NCI-H2227 treated with DMSO at 0.1 percent for 48 hours (cell line): Measurements from ENCODE around the gene TAP2.

Experiments used
- DNase-seq: peaks from one replicate; lab custom pipeline; 2025; lab: John Stamatoyannopoulos, UW

The TAP2 gene

DNA sequence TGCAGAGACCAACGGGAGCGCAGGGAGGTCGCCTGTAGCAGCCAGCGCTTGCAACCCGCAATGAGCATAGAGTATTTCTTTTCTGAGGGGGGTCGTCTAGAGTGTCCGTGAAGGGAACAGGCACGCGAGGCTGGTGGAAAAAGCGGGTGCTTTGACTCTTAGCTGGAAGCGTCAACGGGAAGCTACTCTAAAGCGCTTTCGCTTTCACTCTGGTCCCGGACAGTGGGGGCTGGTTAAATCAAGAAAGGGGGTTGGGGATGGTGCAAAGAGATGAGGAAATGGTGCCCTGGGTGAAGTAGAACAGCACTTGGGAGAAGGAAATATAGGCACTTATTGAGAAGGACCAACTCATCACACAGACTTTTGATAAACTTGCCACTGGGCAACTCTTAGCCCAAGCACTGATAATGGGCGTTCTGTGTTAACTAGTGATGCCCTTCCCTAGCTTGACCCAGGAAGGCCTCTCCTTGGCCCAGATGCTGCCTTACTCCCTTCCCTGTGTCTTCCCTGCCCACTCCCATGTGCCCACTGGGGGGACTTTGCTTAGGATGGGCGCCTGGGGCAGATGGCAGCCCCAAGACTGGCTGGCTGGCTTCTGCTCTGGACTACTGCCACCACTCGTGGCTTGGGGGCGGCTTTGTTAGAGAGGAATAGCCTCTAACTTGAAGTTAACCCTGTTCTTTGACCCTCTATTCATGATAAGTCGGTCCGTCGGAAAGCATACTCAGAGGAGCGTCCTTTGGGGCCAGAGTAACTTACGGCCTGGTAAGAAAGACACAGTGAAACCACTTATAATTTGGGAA is 16.0 kb upstream of the TAP2 start:
- DNase-seq, result no peak

DNA sequence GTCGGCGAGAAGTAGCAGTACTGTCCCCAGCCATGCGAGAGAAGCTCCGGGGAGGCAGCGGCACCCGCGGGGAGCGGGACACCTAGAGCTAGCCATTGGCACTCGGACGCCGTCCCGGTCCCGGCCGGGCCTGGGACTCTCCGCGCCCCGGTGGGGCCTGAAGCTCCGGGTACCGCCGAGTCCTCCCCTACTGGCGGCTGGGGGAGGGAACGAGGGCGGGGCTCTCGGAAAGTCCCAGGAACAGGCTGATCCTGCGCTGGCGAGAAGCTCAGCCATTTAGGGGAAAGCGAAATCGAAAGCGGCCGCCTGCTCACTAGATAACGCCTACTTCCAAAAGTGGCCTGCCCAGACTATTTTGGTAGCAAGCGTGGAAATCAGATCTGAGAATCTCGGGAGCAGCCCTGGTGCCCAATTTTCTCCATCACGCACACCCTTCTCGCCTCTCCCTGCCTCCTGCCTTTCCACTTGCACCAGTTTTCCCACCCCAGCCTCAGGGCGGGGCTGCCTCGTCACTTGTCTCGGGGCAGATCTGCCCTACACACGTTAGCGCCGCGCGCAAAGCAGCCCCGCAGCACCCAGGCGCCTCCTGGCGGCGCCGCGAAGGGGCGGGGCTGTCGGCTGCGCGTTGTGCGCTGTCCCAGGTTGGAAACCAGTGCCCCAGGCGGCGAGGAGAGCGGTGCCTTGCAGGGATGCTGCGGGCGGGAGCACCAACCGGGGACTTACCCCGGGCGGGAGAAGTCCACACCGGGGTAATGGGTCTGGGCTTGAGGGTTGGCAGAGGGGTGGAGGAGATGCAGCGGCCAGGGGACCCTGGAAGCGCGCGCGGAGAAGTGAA is 15.2 kb upstream of the TAP2 start, which contains the start of the genes PSMB9 and TAP1:
TSS of gene PSMB9 (plus strand) at position 652 of the 835 bp plus-strand sequence. CDS start at position 690, 38 bp downstream.
TSS of gene TAP1 (minus strand) at position 164 of the 835 bp plus-strand sequence. CDS start at position 96, 68 bp downstream.
- peak; percentile 83 for DNase-seq

DNA sequence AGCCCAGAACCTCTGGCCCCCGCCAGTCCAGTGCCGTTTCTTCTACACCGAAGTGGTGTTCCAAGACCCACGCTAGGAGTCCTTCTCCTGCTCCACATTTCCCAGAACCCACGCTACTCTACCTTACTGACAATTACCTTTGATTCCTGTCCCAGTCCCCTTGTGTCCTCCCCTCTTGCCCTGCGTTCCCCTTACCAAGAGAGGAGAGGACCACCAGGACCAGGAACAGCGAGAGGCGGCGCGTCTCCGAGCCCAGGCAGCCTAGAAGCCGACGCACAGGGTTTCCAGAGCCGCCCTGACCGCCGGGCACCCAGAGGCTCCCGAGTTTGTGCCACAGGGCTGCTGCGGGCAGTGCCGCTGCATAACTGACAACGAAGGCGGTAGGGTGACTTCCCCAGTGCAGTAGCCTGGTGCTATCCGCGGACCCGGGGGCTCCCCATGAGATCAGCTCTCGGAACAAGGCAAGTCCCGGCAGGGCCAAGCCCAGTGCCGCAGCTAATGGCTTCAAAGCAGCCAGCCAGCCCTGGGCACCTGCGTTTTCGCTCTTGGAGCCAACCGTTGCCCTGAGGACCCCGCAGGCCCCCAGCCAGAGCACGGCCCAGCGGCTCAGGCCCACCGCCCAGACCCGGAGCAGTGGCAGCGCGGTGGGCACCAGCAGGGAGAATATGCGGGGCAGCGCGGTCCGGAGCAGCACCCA is 14.5 kb upstream of the TAP2 start:
- no peak for DNase-seq

DNA sequence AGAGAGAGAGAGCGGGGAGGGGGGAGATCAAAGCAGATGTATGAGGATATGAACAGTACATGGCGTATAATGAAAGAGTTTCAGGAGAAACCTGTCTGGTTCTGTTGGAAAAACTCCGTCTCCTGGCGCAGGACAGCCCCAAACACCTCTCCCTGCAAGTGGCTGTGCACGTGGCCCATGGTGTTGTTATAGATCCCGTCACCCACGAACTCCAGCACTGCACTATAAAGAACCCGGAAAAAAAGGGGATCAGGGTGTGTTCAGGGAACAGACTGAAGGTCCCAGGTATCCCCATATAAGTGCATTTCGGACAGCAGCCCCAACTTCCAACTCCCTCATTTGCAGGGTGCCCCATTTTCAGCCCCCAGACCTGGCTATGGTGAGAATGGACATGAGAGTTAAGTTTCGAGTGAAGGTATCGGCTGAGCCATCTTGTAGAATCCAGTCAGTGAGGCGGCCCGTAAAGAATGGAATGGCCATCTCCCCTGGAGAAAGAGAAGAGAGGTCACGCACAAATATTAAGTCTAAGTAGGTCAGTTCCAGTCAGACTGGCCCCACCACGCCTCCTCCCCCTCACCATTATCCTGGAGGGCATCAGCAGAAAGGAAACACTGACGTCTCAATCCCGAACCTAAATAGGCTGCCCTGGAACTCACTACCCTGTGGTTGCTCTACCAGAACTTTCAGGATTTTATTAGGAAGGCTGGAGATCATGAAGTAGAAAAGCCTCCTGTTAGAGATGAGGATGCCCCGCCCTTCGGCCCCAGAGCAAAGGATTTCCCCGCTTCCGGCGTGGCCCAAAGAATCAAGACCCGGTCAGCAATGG is 13.7 kb upstream of the TAP2 start:
- DNase-seq, result no peak

DNA sequence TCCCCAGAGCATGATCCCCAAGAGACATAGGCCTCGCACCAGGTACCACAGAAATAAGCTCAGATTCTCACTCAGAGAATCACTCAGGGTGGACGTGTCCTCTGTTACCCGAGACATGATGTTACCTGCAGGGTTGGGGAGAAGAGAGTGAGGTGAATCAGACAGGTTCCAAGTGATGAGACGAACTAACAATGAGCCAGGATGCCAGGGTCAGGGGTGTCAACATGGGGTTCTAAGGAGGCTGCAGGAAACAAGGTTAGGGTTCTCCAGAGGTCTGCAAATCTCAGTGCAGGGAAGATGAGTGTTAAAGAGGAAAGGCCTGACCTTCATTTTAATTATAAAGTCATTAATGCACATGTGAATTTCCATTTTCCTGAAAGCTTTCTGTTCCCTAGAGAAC is 12.5 kb upstream of the TAP2 start:
- DNase-seq, result no peak

DNA sequence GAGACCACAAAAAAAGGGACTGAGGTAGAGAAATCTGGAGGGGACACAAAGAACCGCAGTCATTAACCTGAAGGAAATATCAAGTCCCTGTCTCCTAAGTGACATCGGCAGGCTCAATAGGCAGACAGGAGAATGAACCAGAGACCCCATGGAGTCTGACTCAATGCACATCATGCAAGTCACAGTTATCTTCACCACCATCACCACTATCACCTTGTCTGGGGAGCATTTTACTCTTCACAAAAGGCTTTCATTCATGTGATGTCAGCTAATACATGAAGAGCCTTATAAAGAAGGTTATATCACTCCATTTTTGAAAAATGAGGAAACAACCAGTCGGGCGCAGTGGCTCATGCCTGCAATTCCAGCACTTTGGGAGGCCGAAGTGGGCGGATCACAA is 10.6 kb upstream of the TAP2 start:
- no peak for DNase-seq

DNA sequence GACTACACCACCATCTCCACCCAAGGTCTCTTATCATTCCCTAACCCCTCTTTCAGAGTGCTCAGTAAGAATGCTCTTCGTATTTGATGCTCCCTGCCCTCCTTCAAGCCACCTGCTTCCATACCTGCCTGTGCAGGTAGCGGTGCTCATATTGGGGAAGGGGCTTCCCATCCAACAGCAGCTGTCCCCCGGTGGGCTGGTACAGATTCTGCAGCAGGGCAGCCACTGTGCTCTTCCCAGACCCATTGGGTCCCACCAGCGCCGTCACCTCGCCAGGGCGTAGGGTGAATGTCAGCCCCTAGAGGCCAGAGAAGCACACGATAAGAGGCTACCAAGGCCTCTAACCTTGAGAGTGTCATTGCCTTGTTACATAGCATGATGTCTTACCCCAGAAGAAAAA is 9.3 kb upstream of the TAP2 start:
- DNase-seq, result no peak

DNA sequence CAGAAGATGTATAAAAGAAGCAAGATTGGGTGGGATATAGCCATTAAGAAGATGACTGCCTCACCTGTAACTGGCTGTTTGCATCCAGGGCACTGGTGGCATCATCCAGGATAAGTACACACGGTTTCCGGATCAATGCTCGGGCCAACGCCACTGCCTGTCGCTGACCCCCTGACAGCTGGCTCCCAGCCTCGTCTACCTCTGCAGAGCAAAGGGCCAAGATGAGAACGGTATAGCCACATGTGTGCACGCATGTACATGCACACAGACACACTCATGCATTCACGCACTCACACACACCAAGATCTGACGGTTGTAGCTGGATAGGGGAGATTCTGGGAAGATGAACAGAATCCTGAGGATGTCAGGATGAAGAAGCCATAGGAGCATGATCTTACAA is 8.5 kb upstream of the TAP2 start:
- DNase-seq, result no peak

DNA sequence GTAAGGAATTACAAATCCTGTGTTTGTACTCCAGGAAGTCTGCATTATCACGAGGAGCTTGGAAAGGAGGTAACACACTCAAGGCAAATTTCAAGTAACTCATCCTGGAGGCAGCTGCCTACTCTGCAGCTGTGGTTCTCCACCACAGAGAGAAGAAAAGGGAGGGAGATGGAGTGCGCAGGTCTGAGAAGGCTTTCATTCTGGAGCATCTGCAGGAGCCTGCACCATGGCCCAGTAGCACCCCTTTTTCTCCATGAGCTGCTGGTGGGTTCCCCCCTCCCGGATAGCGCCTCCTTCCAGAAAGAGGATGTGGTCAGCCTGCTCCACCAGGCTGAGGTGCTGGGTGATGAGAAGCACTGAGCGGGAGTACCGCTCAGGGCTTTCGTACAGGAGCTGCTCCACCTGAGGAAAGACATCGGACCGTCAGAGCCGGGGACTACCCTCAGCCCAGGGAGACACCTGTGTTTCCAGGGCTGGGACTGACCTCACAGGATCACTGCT is 6.9 kb upstream of the TAP2 start:
- DNase-seq, result no peak

DNA sequence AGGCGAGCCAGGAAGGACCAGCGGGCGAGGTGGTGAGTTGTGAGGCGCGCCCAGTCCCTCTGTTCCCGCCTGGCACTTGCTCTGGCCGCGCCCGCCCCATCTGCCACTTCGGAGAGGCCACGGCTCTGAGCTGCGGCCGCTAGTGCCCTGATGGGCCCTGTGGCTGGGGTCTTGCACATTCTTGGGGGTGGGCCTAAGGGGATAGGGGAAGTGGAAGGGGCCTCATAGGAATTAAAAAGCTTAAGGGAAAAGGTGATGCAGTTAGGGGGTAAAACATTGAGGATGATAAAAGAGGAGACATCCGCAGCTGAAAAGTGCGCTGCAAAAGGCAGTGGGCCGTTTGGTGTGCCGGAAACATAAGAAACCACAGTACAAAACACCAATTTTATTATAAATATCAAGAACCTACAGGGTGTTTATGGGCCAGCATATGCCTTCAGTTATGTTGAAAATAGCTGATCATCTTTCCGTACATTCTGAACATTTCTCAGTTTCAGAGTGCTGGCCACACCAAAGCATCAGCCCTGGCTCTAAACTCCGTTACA is 6.4 kb upstream of the TAP2 start:
- DNase-seq, result no peak

DNA sequence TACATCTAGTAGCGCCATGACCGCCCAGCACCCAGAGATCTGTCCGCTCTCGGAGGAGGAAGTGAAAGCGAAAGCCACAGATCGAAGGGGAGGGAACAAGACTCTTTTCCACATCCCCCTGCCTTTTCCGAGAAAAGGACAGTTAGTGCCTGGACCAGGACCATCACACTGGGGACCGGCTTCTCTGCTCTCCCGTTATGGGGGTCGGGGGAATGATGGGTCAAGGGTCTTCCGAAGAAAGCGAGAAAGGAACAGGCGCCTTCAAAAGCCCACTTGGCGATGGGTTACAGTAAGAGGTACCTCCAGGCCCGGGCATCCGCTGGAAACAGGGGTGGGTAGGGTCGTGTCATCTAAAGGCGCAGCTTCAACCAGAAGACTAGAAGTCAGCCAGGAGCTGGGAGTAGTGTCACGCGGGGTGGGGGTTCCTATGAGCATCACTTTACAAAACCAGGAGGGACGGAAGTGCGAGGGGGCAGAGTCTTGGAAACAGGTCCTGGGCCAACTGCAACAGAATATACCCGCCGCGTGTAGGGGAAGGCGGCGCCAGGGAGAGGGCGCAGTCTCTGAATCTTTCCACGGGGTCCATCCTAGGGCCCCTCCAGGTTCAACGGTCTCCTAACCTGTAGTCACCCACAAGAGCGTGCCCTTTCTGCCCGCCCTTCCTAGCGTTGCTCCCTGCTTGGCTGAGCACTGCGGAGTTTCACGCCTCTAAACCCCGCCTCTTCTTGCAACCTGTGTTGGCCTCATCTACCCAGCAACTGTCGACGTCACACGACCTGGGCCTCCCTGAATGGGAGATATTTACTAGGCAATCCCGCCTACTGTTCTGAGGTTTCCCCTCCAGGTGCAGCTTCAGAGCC is 5.7 kb upstream of the TAP2 start, which contains the start of gene PSMB8:
TSS of gene PSMB8 (minus strand) at position 69 of the 860 bp plus-strand sequence. CDS start at position 18, 51 bp downstream.
- peak; percentile 93 for DNase-seq

DNA sequence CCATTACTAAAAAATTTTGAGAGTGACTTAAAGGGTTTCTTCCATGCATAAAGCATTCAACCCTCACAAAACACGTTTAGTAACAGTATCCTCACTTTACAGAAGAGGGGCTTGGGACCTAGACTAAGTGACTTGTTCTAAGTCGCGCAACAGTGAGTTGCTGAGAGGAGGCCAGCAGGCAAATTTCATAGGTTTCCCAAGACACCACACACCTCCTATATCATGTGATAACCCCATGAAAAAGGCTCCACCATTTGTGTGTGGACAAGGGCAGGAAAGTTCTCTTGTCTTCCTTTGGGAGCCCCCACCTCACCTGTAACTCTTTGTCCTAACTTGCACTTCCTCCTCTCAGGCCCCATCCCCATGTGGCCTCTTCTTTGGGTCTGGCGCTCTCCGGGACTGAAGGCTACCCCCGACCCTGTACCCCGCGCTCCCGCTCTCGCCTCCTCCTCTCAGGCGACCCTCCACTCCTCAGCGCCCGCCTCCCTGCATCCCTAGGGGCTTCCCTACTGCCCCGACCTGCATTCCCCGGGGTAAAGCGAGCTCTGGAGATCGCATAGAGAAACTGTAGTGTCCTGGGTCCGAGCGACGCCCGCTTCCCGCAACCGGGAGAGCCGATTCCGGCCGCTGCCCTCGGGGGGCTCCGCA is 4.9 kb upstream of the TAP2 start:
- DNase-seq, result peak; percentile 16

DNA sequence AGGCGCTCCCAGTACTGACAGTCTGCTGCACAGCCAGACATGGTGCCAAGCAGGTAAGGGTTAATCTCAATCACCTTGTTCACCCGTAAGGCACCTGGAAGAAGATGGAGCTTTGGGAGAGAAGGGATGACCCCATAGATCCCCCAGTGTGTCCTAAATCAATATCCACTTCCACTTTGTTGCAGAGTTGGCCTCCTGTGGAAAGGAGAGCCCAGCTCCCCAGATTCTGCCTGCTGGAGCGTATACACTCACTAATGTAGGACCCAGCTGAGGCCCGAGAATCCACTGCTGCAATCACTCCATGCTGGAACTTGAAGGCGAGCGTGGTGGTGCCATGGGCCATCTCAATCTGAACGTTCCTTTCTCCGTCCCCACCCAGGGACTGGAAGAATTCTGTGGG is 4.2 kb upstream of the TAP2 start:
- DNase-seq, result no peak

DNA sequence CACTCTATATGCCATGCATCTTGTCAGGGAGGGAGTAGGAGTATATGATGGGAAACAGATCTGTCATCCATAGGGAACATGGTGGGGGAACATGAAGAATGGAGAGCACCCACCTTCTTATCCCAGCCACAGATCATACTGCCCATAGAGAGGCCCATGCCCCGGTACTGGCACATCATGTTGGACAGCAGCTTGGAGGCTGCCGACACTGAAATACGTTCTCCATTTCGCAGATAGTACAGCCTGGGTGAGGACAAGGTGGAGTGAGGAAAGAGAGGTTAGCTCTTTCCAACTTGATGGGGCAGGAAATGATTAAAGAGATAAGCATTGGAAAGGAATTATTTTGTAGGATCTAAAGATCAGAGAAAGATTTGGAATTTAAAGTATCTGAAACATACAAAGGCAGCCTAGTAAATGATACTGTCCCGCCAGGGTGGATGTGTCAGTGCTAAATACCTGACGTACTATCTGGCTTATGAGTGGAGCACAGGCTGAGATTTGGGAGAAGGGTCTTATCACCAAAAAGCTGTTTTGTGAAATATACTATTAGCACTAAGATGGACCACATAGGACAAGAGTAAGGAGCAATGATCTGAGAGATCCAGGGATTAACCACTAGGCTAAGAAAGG is 3.6 kb upstream of the TAP2 start:
- no peak for DNase-seq

DNA sequence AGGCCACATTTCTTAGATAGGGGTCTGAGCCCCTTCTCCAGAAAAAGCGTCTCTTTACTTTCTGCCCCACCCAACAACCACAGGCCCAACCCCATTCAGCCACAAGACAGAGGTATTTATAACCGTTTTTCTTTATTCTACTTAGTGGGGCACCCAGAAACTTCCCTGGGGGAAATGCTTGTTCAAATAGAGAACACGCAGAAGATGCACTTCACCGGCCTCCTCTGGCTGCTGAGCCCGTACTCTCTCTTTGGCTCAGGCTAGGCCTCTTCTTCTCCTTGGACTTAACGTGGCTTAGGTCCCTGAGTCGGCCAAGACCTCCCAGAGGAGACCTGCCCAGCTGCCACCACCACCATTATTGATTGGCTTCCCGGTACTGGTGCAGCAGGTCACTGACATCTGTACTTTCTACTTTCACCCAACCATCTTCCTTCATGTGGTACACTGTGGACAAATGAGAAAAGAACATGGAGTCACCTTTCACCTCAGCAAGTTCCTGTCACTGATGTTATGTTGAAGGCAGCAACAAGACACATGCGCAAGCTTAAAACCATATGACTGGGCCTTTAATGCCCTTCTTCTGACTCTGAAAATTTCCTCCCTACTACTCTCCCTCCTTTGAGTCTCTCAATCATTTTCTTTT is 2.2 kb upstream of the TAP2 start:
- no peak for DNase-seq

DNA sequence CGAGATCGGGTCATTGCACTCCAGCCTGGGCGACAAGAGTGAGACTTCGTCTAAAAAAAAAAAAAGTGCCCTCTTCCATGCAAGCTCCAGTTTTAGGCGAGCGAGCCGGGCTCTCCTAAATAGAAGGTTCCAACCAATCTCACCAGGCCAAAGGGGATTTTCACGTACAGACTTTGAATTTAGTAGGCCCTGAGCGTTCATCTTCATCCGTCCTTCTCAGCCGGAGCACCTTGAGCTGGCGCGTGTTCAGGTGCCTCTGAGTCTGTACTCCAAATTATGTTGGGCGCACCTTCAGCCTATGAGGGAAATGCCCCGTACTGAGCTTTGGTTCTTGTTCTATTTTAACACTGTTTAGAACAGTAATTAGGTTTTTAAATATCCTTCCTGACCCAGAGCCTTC is 817 bp upstream of the TAP2 start:
- DNase-seq, result no peak

DNA sequence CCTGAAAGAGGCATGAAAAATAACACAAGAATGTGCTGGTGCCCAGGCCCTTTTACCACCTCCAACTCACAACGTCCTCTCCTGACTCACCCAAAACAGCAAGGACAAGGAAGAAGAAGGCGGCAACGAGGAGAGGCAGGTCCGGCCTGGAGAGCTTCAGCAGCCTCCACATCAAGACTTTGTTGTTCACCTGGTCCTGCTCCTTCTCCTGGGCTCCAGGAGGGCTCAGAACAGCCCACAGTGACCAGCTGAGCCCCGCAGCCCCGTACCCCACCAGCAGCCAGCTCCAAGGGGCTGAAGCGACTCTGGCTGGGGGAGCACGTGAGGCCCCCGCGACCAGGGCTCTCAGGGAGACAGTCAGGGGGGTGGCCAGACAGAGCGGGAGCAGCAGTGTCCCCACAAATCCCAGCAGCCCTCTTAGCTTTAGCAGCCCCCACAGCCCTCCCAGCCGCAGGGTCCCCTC is 857 bp downstream of the TAP2 start:
- DNase-seq, result no peak

DNA sequence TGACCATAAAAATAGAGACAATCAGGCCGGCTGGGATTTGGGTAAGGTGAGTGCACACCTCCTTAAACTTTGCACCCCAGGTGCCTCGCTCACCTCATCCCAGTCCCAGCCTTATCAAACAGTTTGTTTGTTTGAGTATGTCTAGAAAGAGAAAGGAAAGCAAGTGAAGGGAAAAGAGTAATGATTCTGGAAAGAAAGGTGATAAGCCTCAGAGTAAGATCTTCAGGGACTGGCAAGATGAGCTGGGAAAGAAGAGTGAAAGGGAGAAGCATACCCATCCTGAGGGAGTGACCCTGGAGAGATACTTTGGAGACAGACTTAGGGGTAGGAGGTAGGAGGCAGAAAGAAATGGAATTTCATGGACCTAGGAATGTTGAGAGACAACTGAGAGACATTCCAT is 1.7 kb downstream of the TAP2 start:
- no peak for DNase-seq
